ENCODE data around the gene PLXDC2.
"Not testable (repeated sequence)": the region's sequence is repeated elsewhere in the genome, so short reads cannot be mapped to it uniquely, and the experiment has no call there.

PLXDC2 gene

DNA sequence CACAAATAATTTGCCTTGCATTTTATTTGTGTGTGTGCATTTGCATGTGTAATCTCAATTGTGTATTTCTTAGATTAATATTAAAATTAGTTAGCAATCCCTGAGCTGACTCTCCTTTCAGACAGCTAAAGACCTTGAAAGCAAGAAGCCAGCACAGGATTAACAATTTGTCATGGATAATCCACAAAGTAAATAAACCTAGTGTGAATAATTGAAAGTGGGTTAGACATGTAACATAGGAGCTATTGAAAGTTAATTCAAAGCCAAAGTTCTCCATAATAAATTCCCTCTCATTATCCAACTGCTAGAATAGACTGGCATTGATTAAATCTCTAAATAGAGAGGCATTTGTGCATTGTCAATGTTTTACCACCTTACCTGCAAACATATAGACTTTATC lies 326.1 kb downstream of the PLXDC2 start:
- no peak for DNase-seq

DNA sequence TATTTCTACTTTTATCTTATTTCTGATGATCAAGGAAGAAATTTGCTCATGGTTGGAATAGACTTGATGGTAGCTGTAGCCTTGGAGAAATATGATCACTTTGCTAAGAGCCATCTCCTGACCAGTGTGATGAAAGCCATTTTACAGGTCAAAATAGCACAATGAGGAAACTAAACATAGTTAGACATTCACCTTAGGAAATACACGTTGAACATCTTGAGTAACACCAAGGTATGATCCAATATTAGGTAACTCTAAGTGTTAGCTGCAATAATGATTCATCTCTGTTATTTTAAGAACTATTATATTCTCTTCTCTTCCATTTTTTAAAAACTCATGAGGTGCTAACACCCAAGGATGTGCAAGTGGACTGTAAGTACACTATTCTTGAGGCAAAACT lies 328.0 kb downstream of the PLXDC2 start:
- no peak for DNase-seq

DNA sequence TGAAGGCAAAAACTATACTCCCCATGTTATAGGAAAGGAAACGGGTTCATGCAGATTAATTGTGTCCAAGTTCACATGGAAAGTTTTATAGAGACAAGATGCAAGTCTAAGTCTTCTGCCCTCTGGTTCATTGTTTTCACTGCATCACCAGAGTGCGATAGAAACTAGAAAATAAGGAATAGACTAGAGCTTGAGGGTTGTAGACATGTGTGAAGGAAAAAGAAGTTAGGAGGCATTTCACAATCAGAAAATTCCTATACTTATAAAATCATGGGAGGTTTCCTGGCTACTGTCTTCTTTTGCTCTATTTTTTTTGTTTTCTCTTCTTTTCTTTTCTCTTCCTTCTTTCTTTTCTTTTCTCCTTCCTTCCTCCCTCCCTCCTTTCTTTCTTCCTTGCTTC lies 329.8 kb downstream of the PLXDC2 start:
- DNase-seq, result no peak

DNA sequence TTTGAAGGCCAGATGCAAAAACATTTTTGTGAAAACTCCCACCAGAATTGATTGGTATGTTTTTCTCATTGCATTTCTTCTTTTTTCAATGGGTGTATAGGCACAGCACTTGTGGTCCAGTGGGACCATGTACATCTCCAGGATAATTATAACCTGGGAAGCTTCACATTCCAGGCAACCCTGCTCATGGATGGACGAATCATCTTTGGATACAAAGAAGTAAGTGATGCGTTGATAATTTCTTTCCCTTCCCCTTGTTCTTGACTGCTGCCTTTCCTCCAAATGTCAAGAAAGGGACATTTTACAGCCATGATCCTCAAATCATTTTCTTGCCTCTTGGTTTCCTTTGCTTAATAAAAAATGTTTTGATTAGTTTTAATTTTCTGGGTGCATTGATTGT lies 331.5 kb downstream of the PLXDC2 start:
- peak; percentile 85 for DNase-seq

DNA sequence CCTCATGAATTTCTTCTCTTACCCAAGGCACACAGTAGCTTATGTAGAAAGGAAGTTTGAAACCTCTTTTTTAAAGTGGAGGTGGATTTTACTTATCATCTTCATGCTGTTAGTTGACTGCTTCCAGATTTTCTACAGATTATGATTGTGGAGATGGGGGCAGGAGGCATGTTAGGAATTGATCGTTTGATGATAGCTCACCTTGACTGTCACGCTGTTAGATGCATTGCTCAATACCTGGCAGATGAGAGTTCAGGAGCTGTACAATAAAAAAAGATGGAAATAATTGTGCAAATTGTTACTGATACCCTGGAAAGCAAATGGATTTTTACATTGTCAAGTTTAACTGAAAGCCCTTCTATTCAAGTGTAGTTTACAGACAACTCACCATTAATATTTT lies 340.3 kb downstream of the PLXDC2 start:
- no peak for DNase-seq

DNA sequence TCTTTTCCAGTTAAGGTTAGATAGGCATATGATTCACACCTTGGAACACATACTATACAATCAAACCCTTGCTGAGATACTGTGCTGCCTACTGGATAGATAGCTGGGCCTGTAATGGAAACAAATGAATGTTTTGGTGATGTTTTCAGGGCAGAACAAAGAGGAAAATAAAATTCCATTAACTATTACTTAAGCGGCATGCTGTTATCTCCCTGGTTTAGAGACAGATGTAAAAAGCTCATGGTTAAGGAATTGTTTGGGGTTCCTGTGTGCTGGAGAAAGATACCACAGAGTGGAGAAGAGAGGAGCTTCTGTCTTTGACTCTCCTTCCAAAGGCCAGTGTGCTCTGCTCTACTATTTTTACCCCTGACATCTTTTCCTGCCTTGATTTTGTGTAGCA lies 341.1 kb downstream of the PLXDC2 start:
- no peak for DNase-seq

DNA sequence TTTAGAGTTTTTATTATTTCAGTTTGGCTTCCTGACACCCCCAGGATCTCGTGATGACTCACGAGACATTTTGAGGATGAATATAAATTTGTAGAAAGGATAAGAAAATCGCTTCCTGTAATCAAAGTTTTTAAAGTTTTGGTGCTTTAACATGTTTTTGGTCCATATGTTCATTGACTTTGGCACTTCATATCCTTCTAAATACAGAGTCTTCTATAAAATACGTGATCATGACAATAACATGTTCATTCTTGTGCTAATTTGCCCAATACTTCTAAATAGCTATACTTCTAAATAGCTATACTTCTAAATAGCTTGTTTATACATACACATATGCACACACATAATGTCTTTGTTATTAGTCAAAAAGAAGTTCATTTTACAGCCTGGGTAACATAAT lies 341.9 kb downstream of the PLXDC2 start:
- no peak for DNase-seq

DNA sequence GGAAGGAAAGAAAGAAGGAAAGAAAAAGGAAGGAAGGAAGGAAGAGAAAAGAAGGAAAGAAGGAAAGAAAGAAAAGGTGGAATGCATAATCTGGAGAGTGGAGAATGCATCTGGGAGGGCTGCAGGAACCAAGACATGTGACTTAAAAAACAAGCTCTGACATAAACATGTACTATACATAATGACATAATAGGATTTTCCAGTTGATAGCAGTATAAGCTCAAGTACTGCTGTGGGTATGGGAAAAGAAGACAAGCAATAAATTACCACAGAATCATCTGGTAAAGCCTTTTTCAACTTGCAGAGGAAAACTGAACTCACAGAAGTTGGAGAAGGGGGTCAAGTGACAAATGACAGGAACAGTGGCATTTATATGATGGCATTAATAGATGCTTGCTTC lies 345.9 kb downstream of the PLXDC2 start:
- no peak for DNase-seq

DNA sequence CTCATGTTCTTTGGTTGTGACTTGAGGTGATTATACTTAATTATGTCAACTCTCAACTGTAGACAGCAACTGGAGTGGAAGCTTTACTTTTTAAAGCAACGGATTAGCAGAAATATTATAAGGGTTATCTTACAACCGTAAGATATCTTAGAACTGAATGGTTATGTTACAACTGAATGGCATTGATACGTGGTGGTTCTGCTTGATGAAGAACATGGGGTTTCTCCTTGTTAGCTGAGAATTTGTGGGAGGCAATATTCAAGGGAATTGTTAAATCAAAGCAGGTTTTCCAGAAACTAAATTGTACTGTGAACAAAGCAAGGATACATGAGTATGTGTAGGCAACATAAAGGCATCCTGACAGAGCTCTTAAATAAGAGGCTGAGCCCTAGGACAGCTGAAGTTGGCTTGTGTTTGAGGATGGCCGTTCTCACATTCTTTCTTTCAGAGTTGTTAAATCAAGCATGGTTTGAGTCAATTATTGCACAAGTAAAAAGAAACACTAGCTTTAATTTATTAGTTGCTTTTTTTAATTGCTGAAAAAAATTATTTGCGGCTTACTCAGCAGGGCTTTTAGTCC lies 350.0 kb downstream of the PLXDC2 start:
- peak; percentile 75 for DNase-seq

DNA sequence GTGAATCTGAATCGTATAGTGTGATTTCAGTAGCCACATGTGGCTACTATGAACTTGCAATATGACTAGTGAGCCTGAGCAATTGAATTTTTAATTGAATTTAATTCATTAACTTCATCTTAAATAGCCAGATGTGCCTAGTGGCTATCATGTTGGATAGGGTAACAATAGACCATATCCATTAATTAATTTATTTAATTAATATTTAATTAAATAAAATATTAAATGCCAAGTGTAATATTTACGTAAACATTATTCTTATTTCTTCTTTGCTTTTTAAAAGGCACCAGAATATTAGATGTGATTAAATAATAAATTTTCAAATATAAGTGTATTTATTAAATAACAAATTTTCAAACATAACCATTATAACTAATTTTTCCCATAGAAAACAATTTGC lies 354.4 kb downstream of the PLXDC2 start:
- no peak for DNase-seq

DNA sequence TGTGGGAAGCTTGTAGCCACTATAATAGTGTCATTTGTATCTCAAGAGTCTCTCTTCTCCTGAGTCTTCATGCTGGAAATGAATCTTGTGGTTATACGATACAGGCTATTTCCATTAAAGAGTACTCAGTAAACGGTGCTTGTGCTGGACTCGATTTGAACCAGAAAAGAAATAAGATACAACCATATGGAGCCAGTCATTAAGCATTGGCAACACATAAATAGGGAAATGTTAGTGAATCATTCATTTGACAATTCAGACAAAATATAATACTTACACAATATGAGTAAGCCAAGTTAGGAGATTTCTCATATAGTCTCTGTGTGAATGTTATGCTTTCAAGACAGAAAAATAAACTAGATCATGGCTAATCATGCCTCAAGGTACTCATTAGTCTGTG lies 356.8 kb downstream of the PLXDC2 start:
- DNase-seq, result no peak

DNA sequence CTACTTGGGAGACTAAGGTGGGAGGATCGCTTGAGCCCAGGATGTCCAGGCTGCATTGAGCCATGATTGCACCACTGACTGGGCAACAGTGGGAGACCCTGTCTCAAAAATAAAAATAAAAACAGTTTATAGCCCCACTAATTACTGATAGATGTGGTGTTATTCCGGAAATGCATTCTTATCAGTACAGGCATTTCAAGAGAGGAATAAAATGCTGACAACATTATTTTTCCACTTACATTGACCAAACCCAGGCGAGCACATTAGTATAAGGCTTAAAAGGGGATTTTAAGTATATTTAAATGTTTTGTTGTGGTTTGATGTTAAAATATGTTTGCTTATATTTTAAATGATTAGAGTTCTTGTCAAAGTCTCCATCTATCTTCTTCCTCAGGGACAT lies 359.5 kb downstream of the PLXDC2 start:
- DNase-seq, result no peak

DNA sequence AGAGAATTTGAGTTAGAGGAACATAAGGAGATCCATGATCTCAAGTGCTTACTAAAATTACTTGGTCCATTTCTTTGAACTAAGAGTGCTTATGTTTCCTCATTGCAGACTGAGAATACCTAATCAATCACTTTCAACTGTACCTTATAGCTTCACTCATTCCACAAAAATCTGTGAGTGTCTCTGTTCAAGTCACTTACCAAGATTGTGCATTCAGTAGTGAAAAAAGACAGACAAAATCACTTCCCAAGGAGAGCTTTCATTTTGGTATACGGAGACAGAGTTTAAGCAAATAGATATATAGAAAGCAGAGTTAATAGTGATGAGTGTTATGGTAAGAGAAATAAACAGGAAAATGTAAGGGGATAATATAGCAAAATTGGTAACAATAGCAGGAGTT lies 364.5 kb downstream of the PLXDC2 start:
- DNase-seq, result no peak

DNA sequence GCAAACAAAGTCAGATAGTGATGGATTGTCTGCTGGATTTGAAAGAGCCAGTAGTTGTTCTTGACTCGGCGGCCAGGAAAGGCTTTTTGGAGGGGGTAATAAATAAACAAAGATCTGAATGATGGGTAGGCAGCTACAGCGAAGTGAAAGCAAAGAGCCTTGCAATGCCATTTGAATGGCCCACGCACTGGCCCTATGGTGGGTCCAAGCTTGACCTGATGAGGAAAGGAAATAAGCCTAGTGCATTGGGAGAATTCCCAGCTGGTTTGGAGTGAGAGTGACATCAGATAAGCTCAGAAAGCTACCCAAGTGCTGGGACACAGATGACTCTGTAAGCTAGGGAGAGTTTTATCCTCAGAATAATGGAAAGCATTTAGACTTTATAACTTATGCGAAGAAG lies 365.2 kb downstream of the PLXDC2 start:
- no peak for DNase-seq

DNA sequence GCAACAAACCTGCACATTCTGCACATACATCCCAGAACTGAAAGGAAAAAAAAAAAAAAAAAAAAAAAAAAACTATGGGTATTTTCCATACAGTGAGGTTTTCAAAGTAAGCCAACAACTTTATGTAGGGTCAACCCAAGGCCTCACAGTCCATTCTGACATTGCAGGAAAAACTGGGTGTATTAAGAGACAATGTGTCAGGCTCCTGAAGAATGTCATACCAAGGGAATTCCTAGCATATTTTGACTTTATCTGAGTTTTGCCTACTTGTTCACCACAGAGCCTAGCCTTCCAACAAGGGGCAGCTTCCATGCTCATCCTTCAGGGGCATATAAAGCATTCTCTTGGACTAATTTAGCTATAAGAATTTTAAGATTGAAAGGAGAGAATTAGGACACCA lies 368.9 kb downstream of the PLXDC2 start:
- no peak for DNase-seq

DNA sequence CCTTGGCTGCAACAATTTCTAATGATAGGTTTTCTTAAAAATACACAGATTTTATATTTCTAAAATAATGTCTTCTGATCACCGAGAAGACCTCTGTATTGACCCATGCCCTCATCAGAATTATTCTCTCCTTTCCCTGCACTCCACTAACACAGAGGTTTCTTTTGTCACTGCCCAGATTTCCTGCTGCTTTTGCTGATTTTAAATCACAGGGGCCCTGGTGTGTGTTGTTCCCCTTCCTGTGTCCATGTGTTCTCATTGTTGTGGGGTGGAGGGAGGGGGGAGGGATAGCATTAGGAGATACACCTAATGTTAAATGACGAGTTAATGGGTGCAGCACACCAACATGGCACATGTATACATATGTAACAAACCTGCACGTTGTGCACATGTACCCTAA lies 375.2 kb downstream of the PLXDC2 start:
- DNase-seq, result not testable (repeated sequence)

DNA sequence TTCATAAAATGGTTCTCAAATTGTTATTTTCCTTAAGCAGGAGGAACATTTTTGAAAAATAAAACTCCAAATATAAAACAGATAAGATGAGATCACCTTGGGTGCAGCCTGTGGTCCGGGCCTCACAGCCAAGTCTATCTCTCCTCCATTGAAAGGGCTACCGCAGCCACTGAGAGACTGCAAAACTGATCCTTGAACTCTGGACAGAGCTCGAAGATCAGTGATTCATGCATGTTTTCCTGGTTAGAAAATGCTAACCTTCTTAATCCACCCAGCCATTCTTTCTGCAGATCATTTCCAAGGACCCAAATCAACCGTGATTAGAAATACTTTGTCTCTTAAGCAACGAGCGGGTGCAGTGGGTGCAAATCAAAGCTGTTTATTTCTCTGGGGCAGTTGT lies 378.8 kb downstream of the PLXDC2 start:
- DNase-seq, result no peak

DNA sequence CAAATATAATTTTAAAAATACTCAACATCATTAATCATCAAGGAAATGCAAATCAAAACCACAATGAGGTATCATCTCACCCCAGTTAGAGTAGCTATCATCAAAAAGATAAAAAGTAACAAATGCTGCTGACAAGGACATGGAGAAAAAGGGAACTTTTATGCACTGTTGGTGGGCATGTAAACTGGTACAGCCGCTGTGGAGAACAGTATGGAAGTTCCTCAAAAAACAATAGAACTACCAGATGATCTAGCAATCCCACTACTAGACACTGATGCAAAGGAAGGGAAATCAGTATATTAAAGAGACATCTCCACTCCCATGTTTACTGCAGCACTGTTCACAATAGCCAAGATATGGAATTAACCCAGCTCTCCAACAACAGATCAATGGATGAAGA lies 384.5 kb downstream of the PLXDC2 start:
- no peak for DNase-seq

DNA sequence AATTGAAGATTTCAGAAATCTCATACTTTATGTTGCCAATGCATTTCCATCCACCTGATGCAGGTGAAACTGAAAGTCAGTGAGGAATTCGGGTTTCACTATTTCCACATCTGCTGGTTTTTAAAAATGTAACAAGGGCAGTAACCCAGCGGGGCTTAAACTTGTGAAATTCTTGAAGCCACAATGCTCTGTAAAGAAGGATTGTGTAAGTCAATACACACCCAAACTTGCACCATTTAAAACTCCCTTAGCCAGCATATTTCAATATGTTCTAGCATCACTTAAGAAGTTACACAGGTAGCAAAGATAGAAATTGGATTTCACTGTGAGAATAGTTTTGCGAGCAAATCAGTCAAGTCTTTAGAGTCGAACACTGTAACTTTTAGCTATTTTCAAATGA lies 386.1 kb downstream of the PLXDC2 start:
- no peak for DNase-seq

DNA sequence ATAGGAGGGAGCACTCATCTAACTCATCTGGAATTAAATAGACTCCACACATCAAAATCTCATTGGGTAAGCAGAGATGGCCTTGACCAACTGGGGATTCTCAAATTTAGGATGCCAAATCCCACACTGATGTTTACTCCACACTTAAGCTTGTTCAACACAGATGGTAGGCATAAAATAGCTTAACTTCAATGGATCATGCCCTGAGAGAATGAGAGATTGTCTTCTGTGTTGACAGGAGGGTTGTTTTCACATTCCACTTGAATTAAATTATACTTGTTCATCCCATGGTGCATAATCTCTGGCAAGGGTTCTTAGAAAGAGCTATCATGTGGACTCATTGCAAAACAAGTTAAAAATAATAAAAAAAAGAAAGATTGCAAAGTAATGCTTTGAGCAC lies 391.4 kb downstream of the PLXDC2 start:
- DNase-seq, result peak; percentile 26

DNA sequence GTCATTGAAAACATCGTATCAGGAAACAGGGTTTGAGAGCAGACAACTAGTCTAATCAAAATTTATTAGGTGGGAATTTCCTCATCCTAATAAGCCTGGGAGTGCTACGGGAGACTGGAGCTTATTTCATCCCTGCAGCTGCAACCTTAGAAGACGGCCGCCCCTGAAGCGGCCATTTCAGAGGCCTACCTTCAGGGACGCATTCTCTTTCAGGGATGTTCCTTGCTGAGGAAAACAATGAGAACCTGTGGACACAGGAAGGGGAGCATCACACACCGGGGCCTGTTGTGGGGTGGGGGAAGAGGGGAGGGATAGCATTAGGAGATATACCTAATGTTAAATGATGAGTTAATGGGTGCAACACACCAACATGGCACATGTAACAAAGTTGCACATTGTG lies 392.9 kb downstream of the PLXDC2 start:
- DNase-seq, result not testable (repeated sequence)

DNA sequence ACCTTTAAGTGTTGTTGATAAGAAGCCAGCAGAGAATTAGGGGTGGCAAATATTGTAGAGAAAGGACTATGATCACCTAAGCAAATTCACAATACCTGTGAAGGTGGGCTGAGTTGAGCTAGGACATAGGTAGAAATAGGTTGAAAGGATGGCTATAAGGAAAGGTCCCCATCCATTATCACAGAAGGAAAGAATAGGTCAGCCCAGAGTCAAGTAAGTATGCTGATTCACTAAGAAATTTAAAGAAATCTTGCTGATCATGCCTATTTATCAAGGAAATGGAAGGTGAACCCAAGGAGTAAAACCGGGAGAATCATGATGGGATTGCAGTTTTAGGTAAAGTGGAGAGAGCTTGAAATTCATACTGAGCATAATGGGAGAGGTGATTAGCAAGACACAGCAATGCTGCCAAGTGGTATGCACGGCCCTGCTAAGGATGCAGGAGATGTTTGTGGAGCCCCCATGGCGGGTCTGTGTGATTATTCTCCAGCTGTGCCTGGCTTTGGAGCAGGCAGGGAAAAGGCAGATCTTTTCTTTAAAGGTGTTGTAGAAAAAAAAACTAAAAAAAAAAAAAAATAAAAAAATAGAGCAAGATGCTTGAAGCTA lies 399.4 kb downstream of the PLXDC2 start:
- no peak for DNase-seq

DNA sequence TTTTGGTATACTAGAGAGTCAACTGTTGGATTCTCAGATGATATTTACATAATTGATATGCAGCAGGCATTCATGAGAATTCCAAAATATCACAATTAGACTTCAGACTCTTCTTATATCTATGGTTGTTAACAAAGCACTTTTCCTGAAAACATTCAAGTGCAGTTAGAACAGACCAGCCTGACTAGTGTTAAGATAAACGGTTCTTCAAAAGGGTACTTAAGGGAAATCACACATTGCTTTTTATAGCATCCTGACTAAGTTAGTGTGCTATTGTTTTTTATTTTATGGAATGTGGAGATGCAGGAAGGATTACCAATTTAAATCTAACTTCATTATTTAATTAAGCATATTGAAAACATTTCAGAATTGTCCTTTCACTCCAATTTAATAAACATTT lies 405.1 kb downstream of the PLXDC2 start:
- DNase-seq, result no peak

DNA sequence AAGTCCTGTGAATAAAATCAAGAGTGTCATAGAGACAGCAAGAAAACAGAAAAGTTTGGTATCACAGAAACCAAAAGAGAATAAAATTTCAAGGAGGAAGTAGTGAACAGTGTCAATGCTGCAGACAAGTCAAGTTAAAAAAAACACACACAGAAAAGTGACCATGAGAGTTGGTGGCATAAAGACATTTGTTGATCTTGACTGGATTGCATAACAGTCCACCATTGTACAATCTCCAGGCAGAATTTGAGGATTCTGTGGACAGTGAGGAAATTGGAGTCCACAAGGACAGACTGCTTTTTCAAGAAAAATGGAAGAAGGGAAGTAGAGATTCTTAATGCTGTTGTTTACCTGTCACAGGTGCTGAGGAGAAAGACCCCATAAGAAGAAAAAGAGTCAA lies 412.5 kb downstream of the PLXDC2 start:
- no peak for DNase-seq

DNA sequence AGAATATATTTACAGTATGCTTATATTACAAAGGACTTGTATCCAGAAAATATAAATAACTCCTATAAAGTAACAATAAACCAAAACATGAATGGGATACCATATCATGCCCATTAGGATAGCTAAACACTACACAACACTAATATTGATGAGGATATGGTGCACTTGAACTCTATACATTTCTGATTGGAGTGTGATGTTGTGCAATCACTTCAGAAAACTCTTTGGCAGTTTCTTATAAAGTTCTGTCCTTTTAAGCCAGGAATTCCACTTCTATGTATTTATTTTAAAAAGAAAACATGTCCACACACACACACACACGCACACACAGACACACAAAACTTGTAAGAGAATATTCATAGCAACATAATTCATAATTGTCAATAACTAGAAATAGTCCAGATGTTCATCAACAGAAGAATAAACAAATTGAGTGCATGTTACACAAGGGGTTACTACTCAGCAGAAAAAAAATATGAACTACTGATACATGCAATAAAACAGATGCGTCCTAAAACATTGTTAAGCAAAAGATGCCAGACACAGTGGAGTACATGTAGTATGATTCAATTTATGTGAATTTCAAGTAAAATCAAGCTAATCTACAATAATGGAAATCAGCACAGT lies 416.0 kb downstream of the PLXDC2 start:
- no peak for DNase-seq
